K562 (cell line): ENCODE data around the gene ABAT. TPM values are rescaled to one million over a fixed set of nuclear protein-coding genes. Genes with fewer than 3 reads are reported as not detected.
A peak's percentile ranks its signal among the peaks of the same experiment; 100 is the strongest.

Experiments used
- ATAC-seq: fragments of 200-7000 bp; cut with Tn5 transposase; 3 replicates; pipeline ENCODE4 v1.9.1; 2020; ENCODE audit warnings: moderate library complexity
- BruUV-seq: library from RNA; stranded (reverse); fragments of 400-500 nt; replicated peaks from 2 replicates; lab custom pipeline; 2021; lab: Mats Ljungman, UMichigan
- CTCF ChIA-PET: fragments of 300-600 bp; formaldehyde crosslinking; extraction: SDS; loops from one replicate; lab custom pipeline; 2021; ENCODE audit warnings: low intra/inter-chr PET ratio; lab: Yijun Ruan, JAX
- POLR2A ChIA-PET: fragments of 300-600, 350-650 bp; sonication (Branson Sonifier 250); formaldehyde crosslinking; extraction: SDS; loops from one replicate; lab custom pipeline; 2021; ENCODE audit warnings: antibody characterized with exemption, inconsistent platforms; lab: Yijun Ruan, JAX
- DNase-seq, 4 experiments: peaks; one replicate each; pipeline versions ENCODE4 v3.0.0 to v3.0.0-alpha.2; 2011 to 2018; ENCODE audit warnings: low spot score in 3 of 4, mixed read lengths in 3 of 4; ENCODE audit errors: extremely low read depth in 1 of 4
- FAIRE-seq: peaks from 2 replicates; lab custom pipeline; 2011; peaks lifted over from hg19 to GRCh38; lab: Jason Lieb, UNC
- H2AFZ ChIP-seq: 2 replicates; pipeline ENCODE4 v1.6.0; 2011; ENCODE audit warnings: low read depth, low read length, control low read depth, inconsistent platforms
- H3K27ac ChIP-seq: fragments of 200-600 bp; 3 replicates; pipeline ENCODE4 v1.8.0; 2011; ENCODE audit warnings: low read depth, mild to moderate bottlenecking, control low read depth, inconsistent platforms, low read length, moderate library complexity, mixed read lengths; ENCODE audit errors: extremely low read depth
- H3K27me3 ChIP-seq, 2 experiments: fragments of 300-600 bp in 1 of 2; 2 replicates in 1 of 2; 3 replicates in 1 of 2; pipeline versions ENCODE4 v1.6.0 to v1.8.0; 2011; ENCODE audit warnings: inconsistent platforms in 2 of 2, low read length in 2 of 2, mild to moderate bottlenecking in 1 of 2, mixed read lengths in 1 of 2, moderate library complexity in 1 of 2; ENCODE audit not compliant: control insufficient read depth in 2 of 2, insufficient read depth in 2 of 2
- H3K36me3 ChIP-seq: fragments of 300-600 bp; 3 replicates; pipeline ENCODE4 v1.8.0; 2011; ENCODE audit warnings: mild to moderate bottlenecking, low read length, inconsistent platforms; ENCODE audit not compliant: control insufficient read depth, insufficient read depth
- H3K4me1 ChIP-seq, 2 experiments: fragments of 200-600 bp in 1 of 2; replicated peaks in 1 of 2; 2 replicates in 1 of 2; 3 replicates in 1 of 2; pipeline versions ENCODE4 v1.5.1 to v1.8.0; 2011; ENCODE audit warnings: inconsistent platforms in 2 of 2, low read length in 2 of 2, mild to moderate bottlenecking in 1 of 2, mixed read lengths in 1 of 2, moderate library complexity in 1 of 2; ENCODE audit not compliant: control insufficient read depth in 2 of 2, insufficient read depth in 2 of 2
- H3K4me2 ChIP-seq: 2 replicates; pipeline ENCODE4 v1.6.1; 2011; ENCODE audit warnings: low read length, control low read depth, inconsistent platforms, mixed read lengths; ENCODE audit not compliant: insufficient read depth
- H3K4me3 ChIP-seq: fragments of 200-600 bp; sonication (generic), shearing (Covaris generic); 2 replicates; pipeline ENCODE4 v1.5.1; 2016; ENCODE audit warnings: control low read depth, inconsistent platforms
- H3K79me2 ChIP-seq: fragments of 200-600 bp; 3 replicates; pipeline ENCODE4 v1.8.0; 2011; ENCODE audit warnings: low read length, inconsistent platforms; ENCODE audit not compliant: control insufficient read depth, insufficient read depth
- H3K9ac ChIP-seq, 2 experiments: 2 replicates each; pipeline versions ENCODE4 v1.6.0 to v1.6.1; 2011; ENCODE audit warnings: low read depth in 2 of 2, low read length in 2 of 2, control low read depth in 1 of 2, inconsistent platforms in 1 of 2, mild to moderate bottlenecking in 1 of 2, mixed read lengths in 1 of 2; ENCODE audit not compliant: insufficient read depth in 1 of 2
- H3K9me1 ChIP-seq: one replicate; pipeline ENCODE4 v1.6.0; 2011; ENCODE audit warnings: inconsistent platforms, mild to moderate bottlenecking, low read length, moderate library complexity; ENCODE audit not compliant: control insufficient read depth, insufficient read depth
- H3K9me3 ChIP-seq: replicated peaks from 2 replicates; pipeline ENCODE4 v1.5.1; 2011; ENCODE audit warnings: low read depth, low read length, inconsistent platforms; ENCODE audit not compliant: control insufficient read depth, insufficient read depth
- H4K20me1 ChIP-seq: replicated peaks from 2 replicates; pipeline ENCODE4 v1.6.1; 2011; ENCODE audit warnings: low read length, inconsistent platforms, mixed read lengths; ENCODE audit not compliant: control insufficient read depth, insufficient read depth
- C11orf30 ChIP-seq: fragments of 450-650 bp; IDR thresholded peaks from 2 replicates; pipeline ENCODE4 v1.6.1; 2016; ENCODE audit warnings: low read depth, mild to moderate bottlenecking
- FOXK1 ChIP-seq: sonication (generic); formaldehyde crosslinking; IDR thresholded peaks from 2 replicates; pipeline ENCODE4 v1.8.0; 2022; ENCODE audit warnings: missing genetic modification reagents, mild to moderate bottlenecking, borderline replicate concordance
- RBM25 ChIP-seq: fragments of 200-400 bp; formaldehyde crosslinking; IDR thresholded peaks from 2 replicates; pipeline ENCODE4 v1.6.1; 2018; ENCODE audit warnings: low read length, low read depth, moderate library complexity; ENCODE audit not compliant: severe bottlenecking
- SETDB1 ChIP-seq: IDR thresholded peaks from one replicate; pipeline ENCODE4 v1.6.1; 2012; ENCODE audit warnings: low read length, control low read depth, inconsistent platforms
- WGBS: fragments of 100-300 bp; shearing (Covaris generic); methylation state at CpG from one replicate; pipeline ENCODE4 v1.1.6; 2016; ENCODE audit warnings: low coverage, mixed read lengths; ENCODE audit not compliant: insufficient coverage; ENCODE audit errors: missing lambda C conversion rate; 5-methylcytosine and 5-hydroxymethylcytosine counted together
- in situ Hi-C: fragments of 300-500 bp; cut with MboI; formaldehyde crosslinking; loops from 4 replicates; pipeline ENCODE4 v1.15.0; 2018; ENCODE audit warnings: inconsistent platforms, mixed read lengths
- intact Hi-C: fragments of 100-400 bp; cut with micrococcal nuclease; formaldehyde crosslinking; loops from 2 replicates; pipeline ENCODE4 v1.14.2; 2022
- polyA plus RNA-seq, 8 experiments: library from polyadenylated mRNA; depleted of rRNA in 4 of 8; stranded (reverse) in 5 of 8; unstranded in 3 of 8; fragments of >200 nt; fragmentation: Nextera tagmentation in 2 of 8; fragmentation: Illumina TruSeq in 1 of 8; extraction: Ambion mirVana in 2 of 8; extraction: Trizol in 1 of 8; gene quantifications; 2 replicates each; pipeline versions ENCODE4 v1.2.1 to v1.2.3, GENCODE V29; 2011 to 2014; ENCODE audit warnings: inconsistent platforms in 1 of 8, missing spikeins in 1 of 8
- total RNA-seq, 7 experiments: library from RNA; depleted of rRNA in 6 of 7; stranded (reverse); fragments of >200 nt in 6 of 7; fragmentation: Illumina TruSeq in 2 of 7; extraction: Trizol in 2 of 7; gene quantifications; 2 replicates each; pipeline versions ENCODE4 v1.2.1 to v1.2.3, GENCODE V29; 2011 to 2021; ENCODE audit warnings: low replicate concordance in 1 of 7
- TF ChIP-seq, protein P1 (sequence below): fragments of 450-650 bp; IDR thresholded peaks from 2 replicates; pipeline ENCODE4 v1.6.1; 2016

Gene ABAT
- total and polyA plus RNA-seq, 9 of the 15 experiments (the other 6 are each of a cell fraction or from before 2014, with no cell fraction given): 0.01 to 0.49 (median 0.10) TPM

DNA sequence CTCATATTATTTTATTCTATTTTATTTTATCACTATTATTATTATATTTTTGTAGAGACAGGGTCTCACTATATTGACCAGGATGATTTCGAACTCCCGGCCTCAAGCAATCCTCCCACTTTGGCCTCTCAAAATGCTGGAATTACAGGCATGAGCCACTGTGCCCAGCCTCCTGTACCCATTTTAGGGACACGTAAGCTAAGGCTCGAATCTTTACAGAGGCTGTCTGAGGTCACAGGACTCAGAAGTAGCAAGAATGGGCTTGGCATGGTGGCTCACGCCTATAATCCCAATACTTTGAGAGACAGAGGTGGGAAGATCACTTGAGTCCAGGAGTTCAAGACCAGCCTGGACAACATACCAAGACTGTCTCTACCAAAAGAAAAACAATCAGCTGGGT lies 12.7 kb upstream of the ABAT start:
- H3K9me3 ChIP-seq: no peaks in the 10 kb centered on the region
- BruUV-seq: no TSS peak
- H3K9me1 ChIP-seq: no peaks in the 10 kb centered on the region
- DNase-seq (no peak), ATAC-seq (no peak), FAIRE-seq (no peak)
- H3K9ac ChIP-seq: no peak overlapping the region
- H4K20me1 ChIP-seq: no peaks in the 10 kb centered on the region
- 15% methylated on average over 3 of the region's 5 CpGs for WGBS
- TF ChIP-seq RBM25 (peak; percentile 33), SETDB1 (no peak)
- H3K4me1 ChIP-seq: no peaks in the 10 kb centered on the region
- H3K79me2 ChIP-seq: no peaks in the 10 kb centered on the region
- no peak overlapping the region for H3K4me2 ChIP-seq
- intact Hi-C loops (loop anchor here (1.0 kb wide), 1 partner anchor 219 kb away; no protein-coding TSS in a partner anchor), in situ Hi-C loops (loop anchor here (10.0 kb wide), 1 partner anchor 353 kb away; no protein-coding TSS in a partner anchor)
- no peaks in the 10 kb centered on the region for H3K36me3 ChIP-seq
- H2AFZ ChIP-seq: no peak overlapping the region
- H3K4me3 ChIP-seq: no peak overlapping the region
- CTCF ChIA-PET: interaction anchor here (1.3 kb wide), 1 partner anchor 94 kb away, joined by 7 read pairs; no protein-coding TSS in a partner anchor
- peaks cover 4 to 11% of the 10 kb centered on the region in 2 experiments; a peak in 2 of 5 replicates for H3K27me3 ChIP-seq
- POLR2A ChIA-PET: interaction anchor here (0.6 kb wide), 1 partner anchor 522 kb away, joined by 4 read pairs; no protein-coding TSS in a partner anchor
- H3K27ac ChIP-seq: no peak overlapping the region

DNA sequence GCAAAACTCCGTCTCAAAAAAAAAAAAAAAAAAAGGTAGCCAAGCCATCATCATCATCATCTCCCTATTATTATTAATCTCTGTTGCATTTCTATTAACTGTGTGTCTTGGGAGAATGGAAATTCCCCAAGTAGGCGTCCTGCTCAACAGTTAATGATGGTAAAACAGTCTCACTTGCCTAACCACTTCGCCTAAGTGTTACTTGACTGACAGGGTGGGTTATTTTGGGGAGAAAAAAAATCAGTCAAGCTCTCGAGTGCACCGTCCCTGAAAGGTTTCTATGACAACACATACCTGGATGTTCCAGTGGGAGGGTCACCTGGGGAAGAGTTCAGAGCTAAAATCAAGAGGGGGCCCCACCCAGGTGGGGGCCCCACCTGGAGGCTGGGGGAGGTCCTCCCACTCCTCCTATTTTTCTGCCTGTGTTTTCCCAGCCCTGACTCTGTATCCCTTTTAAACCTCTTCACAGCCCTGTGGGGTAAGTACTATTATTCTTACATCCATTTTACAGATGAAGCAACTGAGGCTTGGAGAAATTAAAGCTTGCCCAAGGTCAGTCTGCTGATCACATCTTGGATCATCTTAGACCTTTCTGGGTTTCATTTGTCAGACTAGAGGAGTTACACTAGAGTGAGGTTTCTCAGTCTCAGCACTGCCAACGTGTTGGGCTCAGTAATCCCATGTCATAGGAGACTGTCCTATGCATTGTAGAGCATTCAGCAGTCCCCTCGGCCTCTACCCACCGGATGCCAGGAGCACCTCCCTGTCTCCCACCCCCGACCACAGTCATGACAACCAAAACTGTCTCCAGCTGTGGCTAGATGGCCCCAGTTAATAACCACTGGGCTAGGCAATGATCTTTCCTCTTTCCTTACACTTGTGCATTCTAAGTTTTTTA lies 11.0 kb upstream of the ABAT start:
- H2AFZ ChIP-seq: no peak overlapping the region
- POLR2A ChIA-PET: interaction anchor here (0.5 to 0.7 kb wide), 3 partner anchors 13 to 165 kb away, joined by 3 to 4 read pairs (median 3); no protein-coding TSS in a partner anchor
- no peaks in the 10 kb centered on the region for H3K36me3 ChIP-seq
- no peak overlapping the region for H3K9ac ChIP-seq
- 2% methylated on average over 8 of the region's 9 CpGs for WGBS
- FAIRE-seq: no peak
- peaks cover 0 to 3% of the 10 kb centered on the region in 2 experiments; a peak in 1 of 5 replicates for H3K27me3 ChIP-seq
- no peaks in the 10 kb centered on the region for H3K9me1 ChIP-seq
- no peaks in the 10 kb centered on the region for H3K4me1 ChIP-seq
- H3K9me3 ChIP-seq: no peaks in the 10 kb centered on the region
- ATAC-seq: no peak
- intact Hi-C loops: no loop called here
- in situ Hi-C loops: loop anchor here (10.0 kb wide), 1 partner anchor 351 kb away; no protein-coding TSS in a partner anchor
- H3K4me2 ChIP-seq: no peak overlapping the region
- TF ChIP-seq C11orf30: no peak
- TF ChIP-seq, protein P1, sequence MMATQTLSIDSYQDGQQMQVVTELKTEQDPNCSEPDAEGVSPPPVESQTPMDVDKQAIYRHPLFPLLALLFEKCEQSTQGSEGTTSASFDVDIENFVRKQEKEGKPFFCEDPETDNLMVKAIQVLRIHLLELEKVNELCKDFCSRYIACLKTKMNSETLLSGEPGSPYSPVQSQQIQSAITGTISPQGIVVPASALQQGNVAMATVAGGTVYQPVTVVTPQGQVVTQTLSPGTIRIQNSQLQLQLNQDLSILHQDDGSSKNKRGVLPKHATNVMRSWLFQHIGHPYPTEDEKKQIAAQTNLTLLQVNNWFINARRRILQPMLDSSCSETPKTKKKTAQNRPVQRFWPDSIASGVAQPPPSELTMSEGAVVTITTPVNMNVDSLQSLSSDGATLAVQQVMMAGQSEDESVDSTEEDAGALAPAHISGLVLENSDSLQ: peak; percentile 27; the same call in 1 of the 2 replicates
- TF ChIP-seq FOXK1: no peak
- CTCF ChIA-PET: no interaction called here
- BruUV-seq: no TSS peak
- no peak overlapping the region for H3K27ac ChIP-seq
- H4K20me1 ChIP-seq: peaks cover 7% of the 10 kb centered on the region; the same call in 1 of the 2 replicates
- H3K79me2 ChIP-seq: no peaks in the 10 kb centered on the region
- H3K4me3 ChIP-seq: no peak overlapping the region
- no peak for DNase-seq
